GM12878 (cell line): Measurements from ENCODE around the gene TCEANC2. TPM values are rescaled to one million over a fixed set of nuclear protein-coding genes. Genes with fewer than 3 reads are reported as not detected.

Experiments used
- ATAC-seq: fragments of 200-7000 bp; cut with Tn5 transposase; 3 replicates; pipeline ENCODE4 v1.9.1; 2020; ENCODE audit warnings: mild to moderate bottlenecking, moderate library complexity
- BruUV-seq: library from RNA; stranded (reverse); fragments of 400-500 nt; replicated peaks from 2 replicates; lab custom pipeline; 2021; lab: Mats Ljungman, UMichigan
- CTCF ChIA-PET: fragments of 300-600 bp; sonication (Branson Sonifier 250); formaldehyde crosslinking; extraction: SDS; loops from one replicate; lab custom pipeline; 2021; ENCODE audit warnings: inconsistent platforms; lab: Yijun Ruan, JAX
- POLR2A ChIA-PET: fragments of 350-600 bp; formaldehyde crosslinking; extraction: SDS; loops from one replicate; lab custom pipeline; 2021; ENCODE audit warnings: inconsistent platforms; lab: Charles Lee
- RAD21 ChIA-PET: fragments of 300-600 bp; sonication (Branson Sonifier 250); formaldehyde crosslinking; loops from one replicate; lab custom pipeline; 2023; ENCODE audit warnings: antibody characterized with exemption; ENCODE audit not compliant: unreplicated experiment; lab: Charles Lee
- SMC1A ChIA-PET: fragments of 300-600 bp; sonication (Branson Sonifier 250); formaldehyde crosslinking; loops from one replicate; lab custom pipeline; 2023; ENCODE audit not compliant: unreplicated experiment, uncharacterized antibody; lab: Charles Lee
- DNase-seq: peaks from one replicate; pipeline ENCODE4 v3.0.0-alpha.2; 2011; ENCODE audit warnings: low read depth, low spot score
- FAIRE-seq: peaks from 3 replicates; lab custom pipeline; 2011; peaks lifted over from hg19 to GRCh38; lab: Jason Lieb, UNC
- H2AFZ ChIP-seq: 2 replicates; pipeline ENCODE4 v1.6.0; 2011; ENCODE audit warnings: low read depth, low read length, control low read depth; ENCODE audit not compliant: control insufficient read depth
- H3K27ac ChIP-seq: 2 replicates; pipeline ENCODE4 v1.5.1; 2011; ENCODE audit warnings: control low read depth; ENCODE audit not compliant: control insufficient read depth, insufficient read depth
- H3K27me3 ChIP-seq, 2 experiments: replicated peaks in 1 of 2; 2 replicates each; pipeline versions ENCODE4 v1.6.0 to v1.6.1; 2011; ENCODE audit warnings: low read length in 1 of 2; ENCODE audit not compliant: control insufficient read depth in 2 of 2, insufficient read depth in 2 of 2
- H3K36me3 ChIP-seq, 2 experiments: 2 replicates each; pipeline ENCODE4 v1.5.1; 2011; ENCODE audit warnings: low read length in 1 of 2; ENCODE audit not compliant: control insufficient read depth in 2 of 2, insufficient read depth in 2 of 2
- H3K4me1 ChIP-seq: 2 replicates; pipeline ENCODE4 v1.6.1; 2011; ENCODE audit warnings: mild to moderate bottlenecking, low read length, moderate library complexity, mixed read lengths; ENCODE audit not compliant: control insufficient read depth, insufficient read depth
- H3K4me2 ChIP-seq: 2 replicates; pipeline ENCODE4 v1.6.0; 2011; ENCODE audit warnings: control low read depth; ENCODE audit not compliant: control insufficient read depth, insufficient read depth
- H3K4me3 ChIP-seq: fragments of 200-600 bp; sonication (generic); 2 replicates; pipeline ENCODE4 v1.5.1; 2016
- H3K79me2 ChIP-seq: 2 replicates; pipeline ENCODE4 v1.6.0; 2011; ENCODE audit warnings: low read length; ENCODE audit not compliant: control insufficient read depth, insufficient read depth
- H3K9ac ChIP-seq: 2 replicates; pipeline ENCODE4 v1.8.0; 2011; ENCODE audit warnings: low read length, control low read depth, mixed read lengths; ENCODE audit not compliant: control insufficient read depth, insufficient read depth
- H3K9me3 ChIP-seq: replicated peaks from 3 replicates; pipeline ENCODE4 v1.5.1; 2011; ENCODE audit warnings: mild to moderate bottlenecking, low read length; ENCODE audit not compliant: control insufficient read depth, insufficient read depth
- H4K20me1 ChIP-seq: 2 replicates; pipeline ENCODE4 v1.6.0; 2011; ENCODE audit not compliant: control insufficient read depth, insufficient read depth
- ATF2 ChIP-seq: IDR thresholded peaks from 2 replicates; pipeline ENCODE4 v1.6.1; 2012; ENCODE audit warnings: low read length, inconsistent platforms
- BACH1 ChIP-seq: fragments of 450-650 bp; IDR thresholded peaks from 2 replicates; pipeline ENCODE4 v1.6.1; 2017; ENCODE audit warnings: mild to moderate bottlenecking, borderline replicate concordance
- DPF2 ChIP-seq: fragments of 450-650 bp; IDR thresholded peaks from 2 replicates; pipeline ENCODE4 v1.6.1; 2017; ENCODE audit warnings: mild to moderate bottlenecking
- HDAC2 ChIP-seq: fragments of 200-600 bp; sonication (generic); IDR thresholded peaks from 2 replicates; pipeline ENCODE4 v1.6.1; 2017
- LARP7 ChIP-seq: fragments of 450-650 bp; IDR thresholded peaks from 2 replicates; pipeline ENCODE4 v1.6.1; 2017; ENCODE audit warnings: mild to moderate bottlenecking
- MAX ChIP-seq: IDR thresholded peaks from 2 replicates; pipeline ENCODE4 v1.6.1; 2012; ENCODE audit warnings: low read depth, low read length, improper control_type of control experiment
- MTA2 ChIP-seq: fragments of 450-650 bp; IDR thresholded peaks from 2 replicates; pipeline ENCODE4 v1.6.1; 2016; ENCODE audit warnings: low read depth, mild to moderate bottlenecking, moderate library complexity
- MXI1 ChIP-seq: fragments of 150-350 bp; IDR thresholded peaks from 2 replicates; pipeline ENCODE4 v1.6.1; 2011; ENCODE audit warnings: low read depth, mild to moderate bottlenecking, inconsistent platforms, low read length, improper control_type of control experiment
- PAX8 ChIP-seq: fragments of 450-650 bp; IDR thresholded peaks from 2 replicates; pipeline ENCODE4 v1.6.1; 2017; ENCODE audit warnings: mild to moderate bottlenecking, moderate library complexity
- RUNX3 ChIP-seq: IDR thresholded peaks from 2 replicates; pipeline ENCODE4 v1.6.1; 2012; ENCODE audit warnings: low read length, inconsistent platforms
- SMARCA5 ChIP-seq: fragments of 450-650 bp; IDR thresholded peaks from 2 replicates; pipeline ENCODE4 v1.6.1; 2017; ENCODE audit warnings: mild to moderate bottlenecking
- SREBF1 ChIP-seq: IDR thresholded peaks from 2 replicates; pipeline ENCODE4 v1.6.1; 2012; ENCODE audit warnings: mild to moderate bottlenecking, low read length
- SRF ChIP-seq, 2 experiments: IDR thresholded peaks; 2 replicates each; pipeline ENCODE4 v1.6.1; 2011; ENCODE audit warnings: low read depth in 2 of 2, low read length in 2 of 2, mild to moderate bottlenecking in 1 of 2, moderate library complexity in 1 of 2
- TARDBP ChIP-seq: IDR thresholded peaks from 2 replicates; pipeline ENCODE4 v1.6.1; 2016; ENCODE audit warnings: borderline replicate concordance
- ZSCAN29 ChIP-seq: fragments of 450-650 bp; IDR thresholded peaks from 2 replicates; pipeline ENCODE4 v1.6.1; 2017; ENCODE audit warnings: mild to moderate bottlenecking, moderate library complexity
- in situ Hi-C: fragments of 300-500 bp; cut with MboI; formaldehyde crosslinking; loops from 9 replicates; pipeline ENCODE4 v1.14.3; 2018; ENCODE audit warnings: mixed read lengths
- intact Hi-C: fragments of 100-400 bp; cut with micrococcal nuclease; formaldehyde crosslinking; loops from one replicate; pipeline ENCODE4 v1.14.2; 2022; ENCODE audit not compliant: unreplicated experiment
- polyA plus RNA-seq, 11 experiments: library from polyadenylated mRNA; depleted of rRNA in 4 of 11; unstranded in 6 of 11; stranded (reverse) in 5 of 11; fragments of >200 nt; fragmentation: Nextera tagmentation in 4 of 11; fragmentation: Illumina TruSeq in 1 of 11; extraction: Ambion mirVana in 4 of 11; extraction: Trizol in 1 of 11; gene quantifications; 1 replicate in 1 of 11; 2 replicates in 10 of 11; pipeline versions ENCODE4 v1.2.1 to v1.2.3, GENCODE V29; 2011 to 2016; ENCODE audit warnings: inconsistent platforms in 2 of 11, missing spikeins in 2 of 11, low read depth in 1 of 11
- total RNA-seq, 4 experiments: library from RNA; depleted of rRNA in 3 of 4; stranded (reverse); fragments of >200 nt in 3 of 4; fragmentation: Illumina TruSeq in 1 of 4; extraction: Trizol in 1 of 4; gene quantifications; 2 replicates each; pipeline versions ENCODE4 v1.2.1 to v1.2.3, GENCODE V29; 2013 to 2021
- TF ChIP-seq, protein P1 (sequence below): fragments of 450-650 bp; IDR thresholded peaks from 2 replicates; pipeline ENCODE4 v1.6.1; 2017; ENCODE audit warnings: mild to moderate bottlenecking, moderate library complexity
- TF ChIP-seq, protein P2 (sequence below), 3 experiments: IDR thresholded peaks in 2 of 3; conservative IDR thresholded peaks in 1 of 3; 2 replicates each; pipeline ENCODE4 v1.5.1; 2011; ENCODE audit warnings: low read depth in 3 of 3, low read length in 3 of 3, mild to moderate bottlenecking in 3 of 3, control low read depth in 2 of 3, moderate library complexity in 2 of 3, inconsistent platforms in 1 of 3, mixed read lengths in 1 of 3; ENCODE audit not compliant: control insufficient read depth in 2 of 3, insufficient read depth in 1 of 3; ENCODE audit errors: extremely low read depth in 1 of 3

TCEANC2 gene
- total and polyA plus RNA-seq, 10 of the 15 experiments (the other 5 are each of a cell fraction or from before 2014, with no cell fraction given): 4.4 to 13.2 (median 6.4) TPM

DNA sequence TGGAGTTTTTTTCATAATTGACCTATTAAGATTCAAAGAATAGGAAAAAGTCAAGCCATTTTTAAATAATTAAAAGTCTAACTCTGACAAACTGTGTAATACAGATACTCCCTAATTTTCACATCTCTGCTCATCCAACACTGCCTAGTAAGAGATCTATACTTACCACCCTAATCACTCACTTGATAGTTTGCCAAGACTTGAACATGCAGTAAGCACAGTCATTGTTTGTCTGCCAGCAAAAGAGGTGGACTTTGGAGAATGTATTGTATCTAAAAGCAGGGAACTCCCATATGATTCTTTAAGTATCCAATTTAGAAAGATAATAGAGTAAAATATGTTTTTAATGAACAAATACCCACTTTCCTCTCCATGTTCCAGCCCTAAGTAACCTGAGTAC is 15.9 kb upstream of the TCEANC2 start:
- ATAC-seq (no peak), DNase-seq (no peak), FAIRE-seq (no peak)
- H3K9ac ChIP-seq: no peak overlapping the region
- no peaks in the 10 kb centered on the region for H3K27me3 ChIP-seq
- in situ Hi-C loops: no loop called here
- no peak for TF ChIP-seq SRF (IDR thresholded peaks at IDR 0.05; ENCODE audit: low read depth in 2 of 2, low read length in 2 of 2)
- no peak for TF ChIP-seq ZSCAN29
- TF ChIP-seq MXI1: no peak
- no peak for TF ChIP-seq SREBF1
- TF ChIP-seq, protein P1, sequence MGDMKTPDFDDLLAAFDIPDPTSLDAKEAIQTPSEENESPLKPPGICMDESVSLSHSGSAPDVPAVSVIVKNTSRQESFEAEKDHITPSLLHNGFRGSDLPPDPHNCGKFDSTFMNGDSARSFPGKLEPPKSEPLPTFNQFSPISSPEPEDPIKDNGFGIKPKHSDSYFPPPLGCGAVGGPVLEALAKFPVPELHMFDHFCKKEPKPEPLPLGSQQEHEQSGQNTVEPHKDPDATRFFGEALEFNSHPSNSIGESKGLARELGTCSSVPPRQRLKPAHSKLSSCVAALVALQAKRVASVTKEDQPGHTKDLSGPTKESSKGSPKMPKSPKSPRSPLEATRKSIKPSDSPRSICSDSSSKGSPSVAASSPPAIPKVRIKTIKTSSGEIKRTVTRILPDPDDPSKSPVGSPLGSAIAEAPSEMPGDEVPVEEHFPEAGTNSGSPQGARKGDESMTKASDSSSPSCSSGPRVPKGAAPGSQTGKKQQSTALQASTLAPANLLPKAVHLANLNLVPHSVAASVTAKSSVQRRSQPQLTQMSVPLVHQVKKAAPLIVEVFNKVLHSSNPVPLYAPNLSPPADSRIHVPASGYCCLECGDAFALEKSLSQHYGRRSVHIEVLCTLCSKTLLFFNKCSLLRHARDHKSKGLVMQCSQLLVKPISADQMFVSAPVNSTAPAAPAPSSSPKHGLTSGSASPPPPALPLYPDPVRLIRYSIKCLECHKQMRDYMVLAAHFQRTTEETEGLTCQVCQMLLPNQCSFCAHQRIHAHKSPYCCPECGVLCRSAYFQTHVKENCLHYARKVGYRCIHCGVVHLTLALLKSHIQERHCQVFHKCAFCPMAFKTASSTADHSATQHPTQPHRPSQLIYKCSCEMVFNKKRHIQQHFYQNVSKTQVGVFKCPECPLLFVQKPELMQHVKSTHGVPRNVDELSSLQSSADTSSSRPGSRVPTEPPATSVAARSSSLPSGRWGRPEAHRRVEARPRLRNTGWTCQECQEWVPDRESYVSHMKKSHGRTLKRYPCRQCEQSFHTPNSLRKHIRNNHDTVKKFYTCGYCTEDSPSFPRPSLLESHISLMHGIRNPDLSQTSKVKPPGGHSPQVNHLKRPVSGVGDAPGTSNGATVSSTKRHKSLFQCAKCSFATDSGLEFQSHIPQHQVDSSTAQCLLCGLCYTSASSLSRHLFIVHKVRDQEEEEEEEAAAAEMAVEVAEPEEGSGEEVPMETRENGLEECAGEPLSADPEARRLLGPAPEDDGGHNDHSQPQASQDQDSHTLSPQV: no peak
- TF ChIP-seq DPF2: no peak
- TF ChIP-seq ATF2: no peak
- TF ChIP-seq PAX8: no peak
- no peak for TF ChIP-seq HDAC2
- no peak for TF ChIP-seq SMARCA5
- TF ChIP-seq RUNX3: no peak
- no peak for TF ChIP-seq TARDBP
- TF ChIP-seq MTA2: no peak
- no peak for TF ChIP-seq MAX
- TF ChIP-seq BACH1: no peak
- TF ChIP-seq, protein P2, sequence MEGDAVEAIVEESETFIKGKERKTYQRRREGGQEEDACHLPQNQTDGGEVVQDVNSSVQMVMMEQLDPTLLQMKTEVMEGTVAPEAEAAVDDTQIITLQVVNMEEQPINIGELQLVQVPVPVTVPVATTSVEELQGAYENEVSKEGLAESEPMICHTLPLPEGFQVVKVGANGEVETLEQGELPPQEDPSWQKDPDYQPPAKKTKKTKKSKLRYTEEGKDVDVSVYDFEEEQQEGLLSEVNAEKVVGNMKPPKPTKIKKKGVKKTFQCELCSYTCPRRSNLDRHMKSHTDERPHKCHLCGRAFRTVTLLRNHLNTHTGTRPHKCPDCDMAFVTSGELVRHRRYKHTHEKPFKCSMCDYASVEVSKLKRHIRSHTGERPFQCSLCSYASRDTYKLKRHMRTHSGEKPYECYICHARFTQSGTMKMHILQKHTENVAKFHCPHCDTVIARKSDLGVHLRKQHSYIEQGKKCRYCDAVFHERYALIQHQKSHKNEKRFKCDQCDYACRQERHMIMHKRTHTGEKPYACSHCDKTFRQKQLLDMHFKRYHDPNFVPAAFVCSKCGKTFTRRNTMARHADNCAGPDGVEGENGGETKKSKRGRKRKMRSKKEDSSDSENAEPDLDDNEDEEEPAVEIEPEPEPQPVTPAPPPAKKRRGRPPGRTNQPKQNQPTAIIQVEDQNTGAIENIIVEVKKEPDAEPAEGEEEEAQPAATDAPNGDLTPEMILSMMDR (IDR thresholded peaks at IDR 0.05 in 2 of 3, conservative IDR thresholded peaks at IDR 0.05 in 1 of 3; ENCODE audit: control insufficient read depth in 2 of 3, extremely low read depth in 1 of 3, insufficient read depth in 1 of 3, low read depth in 3 of 3, low read length in 3 of 3): no peak
- TF ChIP-seq LARP7: no peak
- no peaks in the 10 kb centered on the region for H3K9me3 ChIP-seq
- intact Hi-C loops: no loop called here
- BruUV-seq: no TSS peak
- no peak overlapping the region for H2AFZ ChIP-seq
- H3K36me3 ChIP-seq: peaks cover 0 to 26% of the 10 kb centered on the region in 2 experiments; a peak in 3 of 4 replicates
- H3K27ac ChIP-seq: no peak overlapping the region
- no peak overlapping the region for H3K4me3 ChIP-seq
- no peaks in the 10 kb centered on the region for H4K20me1 ChIP-seq
- CTCF ChIA-PET: interaction anchor here (1.1 to 2.2 kb wide), 3 partner anchors 11 to 36 kb away, joined by 3 to 10 read pairs (median 3); no protein-coding TSS in a partner anchor
- H3K79me2 ChIP-seq: no peaks in the 10 kb centered on the region
- SMC1A ChIA-PET: interaction anchor here (1.1 kb wide), 1 partner anchor 84 kb away, joined by 3 read pairs; no protein-coding TSS in a partner anchor
- no peak overlapping the region for H3K4me2 ChIP-seq
- POLR2A ChIA-PET: no interaction called here
- RAD21 ChIA-PET: no interaction called here
- no peaks in the 10 kb centered on the region for H3K4me1 ChIP-seq
